ENCODE measurements around the gene GSK3B.
A peak's percentile ranks its signal among the peaks of the same experiment; 100 is the strongest.
"Not testable (repeated sequence)": the region's sequence is repeated elsewhere in the genome, so short reads cannot be mapped to it uniquely, and the experiment has no call there.

The GSK3B gene

GRCh38 chr3:120029749-120030148 is 64.5 kb downstream of the GSK3B start:
- intact Hi-C loops (cut with DNase I) = no loop called here
- no peak for DNase-seq

- intact Hi-C loops (cut with DNase I) = no loop called here
- DNase-seq = no peak
These were observed 65.8 kb downstream of the GSK3B start for GRCh38 chr3:120028271-120029047.

- intact Hi-C loops (cut with DNase I) = no loop called here
These were observed 67.0 kb downstream of the GSK3B start for GRCh38 chr3:120027226-120027625.

GRCh38 chr3:120025520-120025919 is 68.7 kb downstream of the GSK3B start:
- no peak for DNase-seq
- intact Hi-C loops (cut with DNase I) = no loop called here

More at GRCh38 chr3:120027226-120027625, 67.0 kb downstream of the GSK3B start:
- no peak for DNase-seq

- no peak for DNase-seq
- intact Hi-C loops (cut with DNase I) = no loop called here
These were observed 70.1 kb downstream of the GSK3B start for GRCh38 chr3:120024103-120024502.

DNA sequence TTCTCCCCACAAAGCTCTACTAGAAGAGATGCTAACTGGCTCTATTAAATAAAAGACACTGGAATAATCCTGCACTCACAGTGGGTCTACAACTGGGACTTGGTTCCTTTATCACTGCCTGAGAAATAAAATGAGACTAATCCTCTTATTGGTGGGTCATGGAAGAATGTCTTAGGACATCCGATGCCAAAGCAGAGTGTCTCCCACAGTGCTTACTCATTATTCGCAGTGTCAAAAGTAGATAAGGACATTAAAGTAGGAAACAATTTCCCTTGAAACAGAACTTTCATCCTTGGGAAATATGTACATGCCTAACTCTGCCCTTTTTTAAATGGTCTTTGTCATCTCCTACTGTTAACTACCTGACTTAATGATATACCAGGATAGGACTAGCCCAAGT is 71.5 kb downstream of the GSK3B start:
- intact Hi-C loops (cut with DNase I) = no loop called here
- no peak for DNase-seq

DNA sequence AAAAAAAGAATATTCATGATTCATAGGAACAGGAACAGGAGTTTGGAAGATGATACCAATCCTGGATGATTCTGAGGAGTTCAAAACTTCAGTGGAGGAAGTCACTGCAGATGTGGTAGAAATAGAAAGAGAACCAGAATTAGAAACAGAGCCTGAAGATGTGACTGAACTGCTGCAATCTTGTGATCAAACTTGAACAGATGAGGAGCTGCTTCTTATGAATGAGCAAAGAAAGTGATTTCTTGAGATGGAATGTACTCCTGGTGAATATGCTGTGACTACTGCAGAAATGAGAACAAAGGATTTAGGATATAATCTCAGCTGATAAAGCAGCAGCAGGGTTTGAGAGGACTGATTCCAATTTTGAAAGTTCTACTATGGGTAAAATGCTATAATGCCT is 72.7 kb downstream of the GSK3B start:
- no peak for DNase-seq
- intact Hi-C loops (cut with DNase I) = no loop called here

DNA sequence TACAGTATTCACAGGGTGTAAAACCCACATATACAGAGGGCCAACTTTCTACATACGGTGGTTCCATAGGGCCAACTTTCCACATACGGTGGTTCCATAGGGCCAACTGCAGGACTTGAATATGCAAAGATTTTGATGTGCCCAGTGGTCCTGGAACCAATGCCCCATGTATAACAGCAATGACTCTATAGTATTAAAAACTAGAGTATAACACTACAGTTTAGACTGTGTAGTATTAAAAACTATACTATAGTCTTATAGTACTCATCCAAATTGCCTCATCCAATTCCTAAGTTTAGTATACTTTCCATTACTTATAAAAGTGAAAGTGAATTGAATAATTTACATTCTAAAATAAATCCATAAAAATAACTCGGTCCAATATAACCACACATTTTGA is 75.9 kb downstream of the GSK3B start:
- intact Hi-C loops (cut with DNase I) = no loop called here
- no peak for DNase-seq

GRCh38 chr3:120017692-120018091 is 76.6 kb downstream of the GSK3B start:
- intact Hi-C loops (cut with DNase I) = no loop called here

DNA sequence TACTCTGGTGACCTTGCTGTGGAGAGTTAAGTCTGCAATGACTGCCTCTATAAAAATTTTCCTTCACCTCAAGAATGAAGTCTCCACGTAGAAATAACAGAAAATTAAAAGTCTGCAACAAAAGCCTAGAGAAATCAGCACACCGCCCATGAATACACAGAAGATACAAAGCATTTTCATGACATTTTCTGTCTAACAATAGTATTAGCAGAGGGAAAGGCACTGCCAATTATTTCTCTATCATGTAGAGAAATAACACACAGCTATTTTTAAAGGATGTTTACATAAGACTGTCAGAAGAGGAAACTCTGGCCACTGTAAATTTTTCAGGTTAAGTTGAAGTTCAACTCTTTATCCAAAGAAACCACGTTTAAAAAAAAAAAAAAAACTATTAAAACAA is 80.8 kb downstream of the GSK3B start:
- DNase-seq = no peak
- intact Hi-C loops (cut with DNase I) = no loop called here

More at GRCh38 chr3:120017692-120018091, 76.6 kb downstream of the GSK3B start:
- no peak for DNase-seq

- DNase-seq; intact Hi-C loops (cut with DNase I): not testable (repeated sequence)
These were observed 88.5 kb downstream of the GSK3B start for GRCh38 chr3:120005741-120006140.

GRCh38 chr3:120004008-120004498 is 90.2 kb downstream of the GSK3B start:
- peak in 22 of 42 donors; percentile 6 to 61 (median 27) for DNase-seq
- intact Hi-C loops (cut with DNase I) = not testable (repeated sequence)

DNA sequence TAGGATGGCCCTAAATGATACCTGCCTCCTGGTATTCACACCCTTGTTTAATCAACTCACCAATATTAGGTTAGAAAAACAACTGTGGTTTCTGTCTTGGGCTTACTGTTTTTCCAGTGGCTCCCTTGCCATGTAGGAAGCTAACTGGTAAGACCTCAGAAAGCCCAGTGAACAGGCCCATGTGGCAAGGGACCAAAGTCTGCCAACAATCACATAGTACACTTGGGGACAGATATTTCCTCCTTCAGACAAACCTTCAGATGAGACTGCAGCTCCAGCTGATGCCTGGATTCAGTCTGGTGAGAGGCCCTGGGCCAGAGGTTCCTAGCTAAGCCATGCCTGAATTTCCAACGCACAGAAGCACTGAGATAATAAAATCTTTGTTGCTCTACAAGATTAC is 96.1 kb downstream of the GSK3B start:
- no peak for DNase-seq
- intact Hi-C loops (cut with DNase I) = no loop called here

GRCh38 chr3:119990888-119991287 is 103.4 kb downstream of the GSK3B start:
- intact Hi-C loops (cut with DNase I) = no loop called here
- DNase-seq = no peak

DNA sequence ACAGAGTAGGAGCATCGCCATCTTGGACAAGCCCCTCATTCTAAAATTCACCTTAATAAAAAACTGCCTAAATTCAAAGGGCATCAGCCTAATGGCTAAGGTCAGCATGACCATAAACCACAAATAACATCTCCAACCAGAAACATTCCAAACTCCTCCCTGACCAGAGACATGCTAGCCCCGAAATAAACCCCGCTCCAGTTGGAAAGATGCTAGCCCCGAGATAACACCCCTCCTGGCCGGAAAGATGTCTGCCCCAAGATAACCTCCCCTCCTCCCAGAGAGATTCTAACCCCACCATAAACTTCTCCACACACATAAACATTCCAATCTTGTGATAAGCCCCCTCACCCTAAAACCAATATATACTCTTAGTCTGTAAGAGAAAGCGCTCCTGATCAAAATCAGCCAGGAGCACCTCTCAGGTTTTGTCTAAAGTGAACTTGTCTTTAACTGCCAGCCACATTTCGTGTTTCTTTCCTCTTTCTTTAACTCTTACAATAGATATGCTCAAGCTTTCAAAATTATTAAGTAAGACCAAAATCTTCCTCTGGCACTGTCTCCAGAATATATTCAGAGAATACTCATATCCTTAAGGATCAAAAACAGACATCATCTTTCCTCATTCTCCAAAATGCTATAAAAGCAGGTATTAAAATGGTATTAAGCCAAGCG is 104.1 kb downstream of the GSK3B start:
- intact Hi-C loops (cut with DNase I) = no loop called here
- no peak for DNase-seq

GRCh38 chr3:119986812-119987211 is 107.4 kb downstream of the GSK3B start:
- DNase-seq; intact Hi-C loops (cut with DNase I): not testable (repeated sequence)

DNA sequence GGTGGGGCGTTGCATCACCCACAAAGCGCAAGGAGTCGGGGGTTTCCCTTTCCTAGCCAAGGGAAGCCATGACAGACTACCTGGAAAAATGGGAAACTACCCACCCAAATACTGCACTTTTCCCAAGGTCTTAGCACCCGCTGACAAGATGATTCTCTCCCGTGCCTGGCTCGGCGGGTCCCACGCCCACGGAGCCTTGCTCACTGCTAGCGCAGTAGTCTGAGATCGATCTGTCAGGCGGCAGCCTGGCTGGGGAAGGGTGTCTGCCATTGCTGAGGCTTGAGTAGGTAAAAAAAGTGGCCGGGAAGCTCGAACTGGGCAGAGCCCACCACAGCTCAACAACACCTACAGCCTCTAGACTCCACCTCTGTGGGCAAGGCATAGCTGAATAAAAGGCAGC is 112.9 kb downstream of the GSK3B start:
- DNase-seq = peak in 34 of 42 donors; percentile 12 to 72 (median 42)
- intact Hi-C loops (cut with DNase I) = no loop called here

- intact Hi-C loops (cut with DNase I) = no loop called here
- no peak for DNase-seq
These were observed 115.6 kb downstream of the GSK3B start for GRCh38 chr3:119978554-119979208.

GRCh38 chr3:119977353-119977752 is 116.9 kb downstream of the GSK3B start:
- intact Hi-C loops (cut with DNase I) = no loop called here
- DNase-seq = no peak

DNA sequence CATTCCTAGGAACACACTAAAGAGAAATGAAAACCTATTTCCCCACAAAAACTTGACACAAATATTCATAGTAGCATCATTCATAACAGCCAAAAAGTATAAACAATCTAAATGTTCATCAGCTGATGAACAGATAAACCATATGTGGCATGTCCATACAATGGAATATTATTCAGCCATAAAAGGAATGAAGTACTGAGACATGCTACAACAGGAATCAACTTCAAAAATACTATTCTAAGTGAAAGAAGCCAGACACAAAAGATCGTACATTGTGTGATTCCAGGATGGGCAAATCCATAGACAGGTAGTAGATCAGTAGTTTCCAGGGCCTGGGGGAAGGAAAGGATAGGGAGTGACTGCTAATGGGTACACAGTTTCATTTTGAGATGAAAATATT is 118.0 kb downstream of the GSK3B start:
- intact Hi-C loops (cut with DNase I) = no loop called here
- DNase-seq = no peak
